GM18511 (cell line): Measurements from ENCODE around the gene USP34.
"Not testable (repeated sequence)": the region's sequence is repeated elsewhere in the genome, so short reads cannot be mapped to it uniquely, and the experiment has no call there.

Source experiments
- ATAC-seq: cut with Tn5 transposase; IDR thresholded peaks from one replicate; pipeline ENCODE4 v1.9.1; 2021; ENCODE audit warnings: mild to moderate bottlenecking, moderate library complexity; ENCODE audit not compliant: unreplicated experiment

Gene USP34

GRCh38 chr2:61254536-61254935, 216.4 kb downstream of the USP34 start:
- no peak for ATAC-seq

GRCh38 chr2:61253136-61253535, 217.8 kb downstream of the USP34 start:
- ATAC-seq: no peak

DNA sequence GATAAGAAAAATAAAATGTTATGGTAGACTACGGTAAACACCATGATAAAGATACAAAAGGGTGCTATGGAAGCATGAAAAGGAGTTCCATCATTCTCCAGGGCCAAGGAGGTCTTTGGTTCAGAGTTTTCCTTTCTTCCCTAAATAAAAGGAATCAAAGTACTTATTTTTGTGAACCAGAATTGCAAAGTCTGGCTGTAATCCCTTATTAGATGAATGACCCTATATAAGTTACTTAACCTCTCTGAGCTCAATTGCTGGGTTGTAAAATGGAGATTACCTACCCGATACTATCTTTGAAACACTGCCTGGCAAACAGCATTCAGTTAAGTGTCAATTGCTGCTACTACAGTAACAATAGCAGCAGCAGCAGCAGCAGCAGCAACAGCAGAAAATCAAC, 218.9 kb downstream of the USP34 start:
- no peak for ATAC-seq

DNA sequence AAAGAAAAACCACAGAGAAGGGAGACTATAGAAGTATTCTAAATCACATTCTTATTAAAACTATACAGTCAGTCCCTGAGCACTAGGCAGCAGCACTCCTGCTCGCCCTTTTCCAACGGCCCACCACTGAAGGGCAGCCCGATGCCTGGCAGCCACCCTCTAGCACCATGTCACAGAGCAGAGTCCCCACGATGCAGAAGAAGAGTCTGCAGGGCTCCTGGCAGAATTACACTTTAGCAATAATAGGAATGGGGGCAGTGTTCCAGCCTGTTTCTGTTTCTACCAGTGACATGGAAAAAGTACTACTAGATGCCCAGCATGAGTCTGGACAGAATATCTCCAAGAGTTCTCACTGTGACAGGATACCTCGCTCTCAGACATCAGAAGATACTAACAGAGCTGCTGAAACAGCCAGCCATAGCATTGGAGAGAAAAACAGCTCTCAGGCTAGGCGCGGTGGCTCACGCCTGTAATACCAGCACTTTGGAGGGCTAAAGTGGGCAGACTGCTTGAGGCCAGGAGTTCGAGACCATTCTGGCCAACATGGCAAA, 221.3 kb downstream of the USP34 start:
- ATAC-seq: no peak

DNA sequence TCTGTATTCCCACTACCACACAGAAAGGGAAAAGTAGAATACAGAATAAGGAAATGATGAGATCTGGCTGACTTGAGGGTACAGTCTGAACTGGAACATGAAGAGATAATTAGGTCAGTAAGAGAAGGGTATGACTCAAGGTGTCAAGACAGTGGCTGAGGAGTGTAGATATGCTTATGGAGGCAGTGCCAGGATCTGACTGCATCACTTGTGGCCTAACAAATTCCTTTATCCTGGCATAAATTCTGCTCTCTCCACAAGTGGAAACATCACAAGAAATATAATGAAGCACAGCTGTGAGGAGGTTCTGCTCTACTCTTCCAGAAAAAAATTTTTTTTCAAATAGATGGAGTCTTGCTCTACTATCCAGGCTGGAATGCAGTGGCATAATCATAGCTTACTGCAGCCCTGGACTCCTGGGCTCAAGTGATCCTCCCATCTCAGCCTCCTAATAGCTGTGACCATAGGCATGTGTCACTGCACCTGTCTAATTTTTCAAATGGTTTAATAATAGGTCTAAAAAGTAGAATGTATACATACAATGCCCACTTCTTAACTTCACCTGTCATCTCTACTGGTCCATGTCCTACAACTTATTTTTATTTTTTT, 223.6 kb downstream of the USP34 start:
- ATAC-seq: no peak

- no peak for ATAC-seq
These were observed 226.2 kb downstream of the USP34 start for GRCh38 chr2:61244694-61245093.

DNA sequence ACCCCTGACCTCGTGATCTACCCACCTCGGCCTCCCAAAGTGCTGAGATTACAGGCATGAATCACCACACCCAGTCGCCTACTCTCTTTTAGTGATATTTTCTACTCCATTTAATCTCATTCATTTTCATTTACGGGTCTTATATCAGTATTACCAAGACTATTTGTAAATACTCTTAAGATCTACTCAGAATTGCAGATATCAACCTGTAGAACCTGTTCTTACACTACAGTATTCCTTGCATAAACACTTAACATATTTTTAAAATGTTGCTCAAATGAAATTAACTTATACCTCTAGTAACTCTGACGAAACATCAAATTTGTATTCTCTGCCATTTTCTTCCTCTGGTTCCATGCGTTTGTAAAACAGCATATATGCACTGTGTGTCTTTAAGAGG, 229.6 kb downstream of the USP34 start:
- ATAC-seq: no peak

- no peak for ATAC-seq
These were observed 232.5 kb downstream of the USP34 start for GRCh38 chr2:61238219-61239012.

GRCh38 chr2:61235716-61236115, 235.2 kb downstream of the USP34 start:
- ATAC-seq: no peak

DNA sequence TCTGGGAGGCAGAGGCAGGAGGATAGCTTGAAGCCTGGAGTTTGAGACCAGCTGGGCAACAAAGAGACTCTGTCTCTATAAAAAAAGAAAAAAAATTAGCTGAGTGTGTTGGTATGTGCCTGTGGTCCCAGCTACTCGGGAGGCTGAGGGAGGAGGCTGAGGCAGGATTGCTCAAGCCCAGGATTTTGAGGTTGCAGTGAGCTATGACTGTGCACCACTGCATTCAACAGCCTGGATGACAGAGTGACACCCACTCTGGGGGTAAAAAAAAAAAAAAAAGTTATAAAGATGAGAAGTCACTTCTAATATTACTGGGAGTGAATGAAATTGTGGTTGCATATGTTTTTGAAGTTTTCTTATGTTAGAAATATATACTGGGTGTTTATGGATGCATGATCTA, 237.3 kb downstream of the USP34 start:
- ATAC-seq: no peak

DNA sequence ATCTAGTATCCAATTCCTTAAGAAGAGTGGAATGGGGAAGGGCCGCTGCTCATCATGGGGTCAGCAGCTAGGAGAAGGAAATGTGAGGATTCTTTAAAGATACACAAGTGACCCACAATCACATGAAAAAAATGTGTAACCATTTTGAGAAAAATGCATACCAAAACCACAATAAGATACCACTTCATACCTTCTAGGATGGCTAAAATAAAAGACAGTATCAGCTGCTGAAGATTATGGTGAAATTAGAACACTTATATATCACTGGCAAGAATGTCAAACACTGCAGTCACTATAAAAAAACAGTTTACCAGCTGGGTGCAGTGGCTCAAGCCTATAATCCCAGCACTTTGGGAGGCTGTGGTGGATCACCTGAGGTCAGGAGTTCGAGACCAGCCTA, 241.0 kb downstream of the USP34 start:
- ATAC-seq: no peak

DNA sequence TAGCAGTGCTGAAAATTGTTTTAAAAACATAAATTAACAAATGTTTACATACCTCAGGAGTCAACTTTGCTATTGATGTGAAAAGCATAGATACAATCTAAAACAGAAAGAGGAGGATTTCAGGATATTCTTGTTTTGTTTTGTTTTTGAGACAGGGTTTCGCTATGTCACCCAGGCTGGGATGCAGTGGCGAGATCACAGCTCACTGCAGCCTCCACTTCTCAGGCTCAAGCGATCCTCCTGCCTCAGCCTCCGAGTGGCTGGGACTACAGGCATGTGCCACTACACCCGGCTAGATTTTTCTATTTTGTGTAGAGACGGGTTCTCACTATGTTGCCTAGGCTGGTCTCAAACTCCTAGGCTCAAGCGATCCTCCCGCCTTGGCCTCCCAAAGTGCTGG, 248.3 kb downstream of the USP34 start:
- no peak for ATAC-seq

- no peak for ATAC-seq
These were observed 249.1 kb downstream of the USP34 start for GRCh38 chr2:61221819-61222218.

- ATAC-seq: no peak
These were observed 250.1 kb downstream of the USP34 start for GRCh38 chr2:61220768-61221167.

- ATAC-seq: no peak
These were observed 252.1 kb downstream of the USP34 start for GRCh38 chr2:61218817-61219170.

DNA sequence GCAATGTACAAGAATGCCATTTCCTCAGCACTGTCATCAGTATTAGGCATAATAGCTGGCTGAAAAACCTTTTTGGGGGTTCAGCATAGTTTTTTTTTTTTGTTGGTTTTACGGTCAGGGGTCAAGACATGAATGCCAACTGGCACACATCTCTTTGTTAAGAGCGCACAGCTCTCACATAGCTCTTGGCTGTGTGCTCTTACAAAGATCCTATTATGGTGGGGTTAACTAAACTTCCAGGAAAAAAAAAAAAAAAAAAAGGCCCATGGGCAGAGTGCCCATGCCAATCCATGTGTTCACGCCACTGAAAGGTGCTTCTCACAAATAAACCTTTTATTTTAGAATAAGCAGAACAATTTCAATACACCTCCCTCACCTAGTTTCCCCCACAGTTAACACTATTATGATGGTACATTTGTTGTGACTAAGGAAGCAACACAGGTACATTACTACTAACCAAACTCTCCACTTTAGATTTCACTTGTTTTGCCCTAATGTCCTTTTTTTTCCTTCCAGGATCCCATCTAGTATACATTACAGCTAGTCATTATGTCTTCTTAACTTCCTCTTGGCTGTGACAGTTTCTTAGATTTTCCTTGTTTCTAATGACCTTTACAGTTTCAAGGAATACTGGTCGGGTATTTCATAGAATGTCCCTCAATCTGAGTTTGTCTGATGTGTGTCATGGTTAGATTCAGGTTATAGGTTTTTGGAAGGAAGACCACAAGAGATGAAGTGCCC, 252.6 kb downstream of the USP34 start:
- no peak for ATAC-seq

DNA sequence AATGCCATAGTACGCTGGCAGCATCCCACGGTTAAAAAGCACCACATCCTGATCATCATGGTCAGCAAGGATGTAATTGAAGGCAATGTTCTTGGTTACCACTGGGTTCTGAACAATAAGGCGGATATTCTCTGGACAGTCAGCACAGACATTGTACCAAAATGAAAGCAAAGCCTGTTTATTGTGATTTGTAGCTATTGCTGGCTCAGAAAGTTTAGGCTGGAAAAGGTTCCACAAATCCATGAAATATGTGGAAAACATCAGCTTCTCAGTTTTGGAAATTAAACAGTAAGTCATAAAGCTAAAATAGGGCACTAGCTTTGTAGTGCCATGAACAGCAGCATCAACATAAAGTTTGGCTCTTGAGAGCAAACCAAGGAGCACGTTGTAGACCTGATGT, 256.7 kb downstream of the USP34 start:
- no peak for ATAC-seq

DNA sequence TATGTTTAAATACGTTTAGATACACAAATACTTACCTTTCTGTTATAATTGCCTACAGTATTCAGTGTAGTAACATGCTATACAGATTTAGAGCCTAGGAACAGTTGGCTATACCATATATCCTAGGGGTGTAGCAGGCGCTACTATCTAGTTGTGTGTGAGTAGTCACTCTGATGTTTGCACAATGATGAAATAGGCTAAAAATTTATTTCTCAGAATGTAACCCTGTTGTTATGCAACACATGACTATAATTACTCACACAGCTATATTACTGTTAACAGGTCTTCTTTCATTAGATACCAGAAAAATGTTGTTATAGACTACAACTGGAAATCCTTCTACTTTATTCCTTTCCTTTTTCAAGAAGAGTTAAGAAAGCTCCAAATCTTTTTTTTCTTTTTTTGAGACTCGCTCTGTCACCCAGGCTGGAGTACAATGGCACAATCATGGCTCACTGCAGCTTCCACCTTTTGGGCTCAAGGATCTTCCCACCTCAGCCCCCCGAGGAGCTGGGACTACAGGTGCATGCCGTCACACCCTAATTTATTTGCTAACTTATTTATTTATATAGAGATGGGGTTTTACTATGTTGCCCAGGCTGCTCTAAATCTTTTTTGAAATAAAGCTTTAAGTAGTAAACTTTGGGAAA, 260.4 kb downstream of the USP34 start:
- no peak for ATAC-seq

GRCh38 chr2:61205132-61205531, 265.8 kb downstream of the USP34 start:
- ATAC-seq: no peak

DNA sequence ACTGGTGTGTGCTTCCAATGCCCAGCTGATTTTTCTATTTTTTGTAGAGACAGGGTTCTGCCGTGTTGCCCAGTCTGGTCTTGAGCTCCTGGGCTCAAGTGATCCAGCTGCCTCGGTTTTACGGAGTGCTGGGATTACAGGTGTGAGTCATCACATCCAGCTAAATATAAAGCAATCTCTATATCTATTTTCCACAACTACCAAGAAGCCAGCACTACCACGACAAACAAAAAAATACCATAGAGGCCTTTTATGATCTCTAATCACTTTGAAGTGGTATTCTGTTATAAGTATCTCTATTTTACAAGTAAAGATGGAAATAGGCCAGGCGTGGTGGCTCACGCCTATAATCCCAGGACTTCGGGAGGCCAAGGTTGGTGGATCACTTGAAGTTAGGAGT, 274.2 kb downstream of the USP34 start:
- ATAC-seq: no peak

DNA sequence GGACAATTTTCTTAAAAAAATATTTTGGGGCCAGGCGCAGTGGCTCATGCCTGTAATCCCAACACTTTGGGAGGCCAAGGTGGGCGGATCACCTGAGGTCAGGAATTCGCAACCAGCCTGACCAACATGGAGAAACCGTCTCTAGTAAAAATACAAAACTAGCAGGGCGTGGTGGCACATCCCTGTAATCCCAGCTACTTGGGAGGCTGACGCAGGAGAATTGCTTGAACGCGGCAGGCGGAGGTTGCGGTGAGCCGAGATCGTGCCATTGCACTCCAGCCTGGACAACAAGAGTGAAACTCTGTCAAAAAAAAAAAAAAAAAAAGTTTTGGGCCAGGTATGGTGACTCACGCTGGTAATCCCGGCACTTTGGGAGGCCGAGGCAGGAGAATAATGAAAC, 276.2 kb downstream of the USP34 start:
- ATAC-seq: not testable (repeated sequence)
